Heart left ventricle (tissue), 16 donors: ENCODE measurements around the gene THBS4. TPM values are rescaled to one million over a fixed set of nuclear protein-coding genes. Genes with fewer than 3 reads are reported as not detected.

Experiments
- ATAC-seq, 4 donors: fragments of 200-7000 bp; cut with Tn5 transposase; one replicate each; pipeline ENCODE4 v1.9.1; 2020 to 2022; ENCODE audit warnings: moderate library complexity in 4 of 4, mild to moderate bottlenecking in 3 of 4, moderate number of reproducible peaks in 1 of 4
- DNase-seq, 5 donors: peaks; one replicate each; pipeline ENCODE4 v3.0.0-alpha.2; 2020
- H3K27ac ChIP-seq, 12 donors: fragments of 200-600 bp; sonication (generic) in 4 of 12; one replicate each; pipeline versions ENCODE4 v1.5.0 to v1.8.0; 2016 to 2022; ENCODE audit warnings: mild to moderate bottlenecking in 2 of 12
- H3K27me3 ChIP-seq, 9 donors: fragments of 200-600 bp; sonication (generic) in 2 of 9; one replicate each; pipeline versions ENCODE4 v1.5.1 to v1.8.0; 2016 to 2022; ENCODE audit warnings: mild to moderate bottlenecking in 3 of 9
- H3K36me3 ChIP-seq, 9 donors: fragments of 200-600 bp; sonication (generic) in 2 of 9; one replicate each; pipeline versions ENCODE4 v1.5.0 to v1.8.0; 2018 to 2022; ENCODE audit warnings: mild to moderate bottlenecking in 2 of 9
- H3K4me1 ChIP-seq, 12 donors: fragments of 200-600 bp; sonication (generic) in 4 of 12; one replicate each; pipeline versions ENCODE4 v1.5.0 to v1.8.0; 2016 to 2022; ENCODE audit warnings: mild to moderate bottlenecking in 3 of 12
- H3K4me3 ChIP-seq, 12 donors: fragments of 200-600 bp; sonication (generic) in 4 of 12; one replicate each; pipeline versions ENCODE4 v1.5.0 to v1.8.0; 2017 to 2022; ENCODE audit warnings: mild to moderate bottlenecking in 9 of 12, moderate library complexity in 4 of 12
- H3K9me3 ChIP-seq, 12 donors: fragments of 200-600 bp; sonication (generic) in 4 of 12; one replicate each; pipeline versions ENCODE4 v1.5.0 to v1.8.0; 2016 to 2022; ENCODE audit warnings: mild to moderate bottlenecking in 1 of 12
- POLR2A ChIP-seq, 2 donors: fragments of 450-650 bp; IDR thresholded peaks; one replicate each; pipeline ENCODE4 v1.6.1; 2017; ENCODE audit warnings: antibody characterized with exemption in 2 of 2, mild to moderate bottlenecking in 2 of 2, moderate library complexity in 2 of 2
- WGBS, 4 donors: extraction: QIAGEN DNeasy Blood & Tissue Kit in 2 of 4; methylation state at CpG; one replicate each; pipeline versions ENCODE4 v1.1.5 to v1.1.7; 2013 to 2018; 5-methylcytosine and 5-hydroxymethylcytosine counted together
- intact Hi-C, 10 donors: fragments of 100-400 bp; cut with DNase I; formaldehyde crosslinking; loops; one replicate each; pipeline versions ENCODE4 v1.11.1 to v1.14.2; 2022
- polyA plus RNA-seq, 2 donors: library from polyadenylated mRNA; stranded (reverse); fragments of 200-250 nt; gene quantifications; one replicate each; pipeline ENCODE4 v1.2.3, GENCODE V29; 2013
- total RNA-seq, 9 donors: library from RNA; depleted of rRNA in 2 of 9; stranded (reverse); fragments of >200 nt in 2 of 9; fragmentation: NEBNext Ultra II Directional in 3 of 9; extraction: Animal tissue kit (Norgen Biotek cat#: 25700) in 3 of 9; gene quantifications; one replicate each; pipeline versions ENCODE4 v1.1.0 to v1.2.4, GENCODE V29; 2016 to 2023
- TF ChIP-seq, protein P1 (sequence below), 12 donors: fragments of 200-600 bp; sonication (generic) in 4 of 12; IDR thresholded peaks; one replicate each; pipeline versions ENCODE4 v1.5.0 to v1.8.0; 2018 to 2022; ENCODE audit warnings: antibody characterized with exemption in 12 of 12, mild to moderate bottlenecking in 5 of 12
- donor health status: ischemic (EF 13 %, LVEDD 7.1; RV severe dilation, severe dysfunction).
- donor health status: healthy with polysubstance abuse.
- donor health status: DM: no; HTN: yes; CAD: no.
- donor health status: DM: no; HTN: no; CAD: no.
- donor health status: ischemic (EF 25% LVEDD 6.9; RV normal size, moderate dysfunction).
- donor health status: ischemic (EF 25% LVEDD 5.7; RV mildly dilated, moderate dysfunction).
- donor health status: healthy.
- donor health status: DM: yes; HTN: yes; CAD: no.
- donor health status: ischemic (EF 35%, LVEDD 5.7; RV mildly dilated, moderate dysfunction).
- donor health status: nonischemic (EF 11% LVEDD 7.7; RV severe dilation, severe dysfunction).
- donor health status: DM: yes; HTN: yes; CAD: no.
- donor health status: PGD.
- donor health status: ischemic (EF 29% LVEDD 5.4; RV normal size, mild dysfunction).
- donor health status: nonischemic (EF 23%, LVEDD 6.1; RV moderate dilation, normal function).

Gene THBS4
- total and polyA plus RNA-seq, 11 donors: 38.6 to 266 (median 73.9) TPM

DNA sequence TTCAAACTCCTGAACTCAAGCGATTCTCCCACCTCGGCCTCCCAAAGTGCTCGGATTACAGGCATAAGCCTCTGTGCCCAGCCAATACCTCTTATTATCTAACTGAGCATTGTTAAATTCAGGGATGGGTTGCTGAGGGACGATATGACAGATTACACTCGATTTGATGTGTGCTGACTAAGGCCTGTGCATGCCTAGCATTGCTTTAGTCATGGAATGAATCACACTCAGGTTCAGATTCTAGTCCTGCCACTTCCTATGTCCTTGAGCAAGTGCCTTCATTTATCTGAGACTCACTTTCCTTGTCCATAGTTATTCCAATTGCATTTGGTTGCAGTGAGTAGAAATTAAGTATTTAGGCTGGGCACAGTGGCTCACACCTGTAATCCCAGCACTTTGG is 19.5 kb downstream of the THBS4 start:
- no peak overlapping the region for H3K4me3 ChIP-seq
- intact Hi-C loops: no loop called here
- H3K9me3 ChIP-seq: no peaks in the 10 kb centered on the region
- H3K4me1 ChIP-seq: peaks cover 0 to 9% (median 0%) of the 10 kb centered on the region in 12 donors
- 85 to 90% (median 87%) methylated on average over 5 of the region's 5 CpGs for WGBS, 4 donors
- H3K27me3 ChIP-seq: no peaks in the 10 kb centered on the region
- ATAC-seq (no peak), DNase-seq (no peak)
- H3K27ac ChIP-seq: no peak overlapping the region
- TF ChIP-seq, protein P1, sequence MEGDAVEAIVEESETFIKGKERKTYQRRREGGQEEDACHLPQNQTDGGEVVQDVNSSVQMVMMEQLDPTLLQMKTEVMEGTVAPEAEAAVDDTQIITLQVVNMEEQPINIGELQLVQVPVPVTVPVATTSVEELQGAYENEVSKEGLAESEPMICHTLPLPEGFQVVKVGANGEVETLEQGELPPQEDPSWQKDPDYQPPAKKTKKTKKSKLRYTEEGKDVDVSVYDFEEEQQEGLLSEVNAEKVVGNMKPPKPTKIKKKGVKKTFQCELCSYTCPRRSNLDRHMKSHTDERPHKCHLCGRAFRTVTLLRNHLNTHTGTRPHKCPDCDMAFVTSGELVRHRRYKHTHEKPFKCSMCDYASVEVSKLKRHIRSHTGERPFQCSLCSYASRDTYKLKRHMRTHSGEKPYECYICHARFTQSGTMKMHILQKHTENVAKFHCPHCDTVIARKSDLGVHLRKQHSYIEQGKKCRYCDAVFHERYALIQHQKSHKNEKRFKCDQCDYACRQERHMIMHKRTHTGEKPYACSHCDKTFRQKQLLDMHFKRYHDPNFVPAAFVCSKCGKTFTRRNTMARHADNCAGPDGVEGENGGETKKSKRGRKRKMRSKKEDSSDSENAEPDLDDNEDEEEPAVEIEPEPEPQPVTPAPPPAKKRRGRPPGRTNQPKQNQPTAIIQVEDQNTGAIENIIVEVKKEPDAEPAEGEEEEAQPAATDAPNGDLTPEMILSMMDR (IDR thresholded peaks at IDR 0.05): no peak
- no peak for TF ChIP-seq POLR2A (IDR thresholded peaks at IDR 0.05)
- peaks cover 0 to 32% (median 5%) of the 10 kb centered on the region in 9 donors for H3K36me3 ChIP-seq

DNA sequence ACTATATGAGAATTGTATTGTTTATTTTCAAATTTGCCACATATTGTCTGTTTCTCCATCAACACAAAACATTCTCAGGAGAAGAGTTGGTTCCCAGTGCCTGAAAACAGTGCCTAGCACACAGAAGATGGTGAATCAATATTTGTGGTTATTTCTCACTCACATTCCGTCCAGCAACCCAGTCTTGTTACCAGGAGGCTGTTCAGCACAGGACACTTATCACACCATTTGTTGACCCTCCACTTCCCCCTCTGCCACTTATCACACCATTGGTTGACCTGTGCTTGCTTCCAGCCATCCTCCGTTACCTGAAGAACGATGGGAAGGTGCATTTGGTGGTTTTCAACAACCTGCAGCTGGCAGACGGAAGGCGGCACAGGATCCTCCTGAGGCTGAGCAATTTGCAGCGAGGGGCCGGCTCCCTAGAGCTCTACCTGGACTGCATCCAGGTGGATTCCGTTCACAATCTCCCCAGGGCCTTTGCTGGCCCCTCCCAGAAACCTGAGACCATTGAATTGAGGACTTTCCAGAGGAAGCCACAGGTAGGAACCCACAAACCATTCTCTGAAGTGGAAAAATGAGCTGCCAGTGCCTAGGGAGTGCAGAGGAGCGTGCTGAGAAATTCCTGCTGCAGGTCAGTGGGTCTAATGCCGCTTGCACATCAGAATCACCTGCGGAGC is 20.5 kb downstream of the THBS4 start:
- no peak for ATAC-seq
- DNase-seq: no peak
- Histone ChIP-seq H3K9me3 (no peaks in the 10 kb centered on the region), H3K27ac (no peak overlapping the region), H3K27me3 (no peaks in the 10 kb centered on the region), H3K4me3 (no peak overlapping the region), H3K4me1 (peaks cover 0 to 4% (median 0%) of the 10 kb centered on the region in 12 donors), H3K36me3 (peaks cover 0 to 42% (median 7%) of the 10 kb centered on the region in 9 donors)
- TF ChIP-seq, protein P1 (IDR thresholded peaks at IDR 0.05): no peak
- TF ChIP-seq POLR2A (IDR thresholded peaks at IDR 0.05): no peak
- intact Hi-C loops: no loop called here
- WGBS, 4 donors: 71 to 88% (median 75%) methylated on average over 9 to 11 of the region's 11 CpGs

DNA sequence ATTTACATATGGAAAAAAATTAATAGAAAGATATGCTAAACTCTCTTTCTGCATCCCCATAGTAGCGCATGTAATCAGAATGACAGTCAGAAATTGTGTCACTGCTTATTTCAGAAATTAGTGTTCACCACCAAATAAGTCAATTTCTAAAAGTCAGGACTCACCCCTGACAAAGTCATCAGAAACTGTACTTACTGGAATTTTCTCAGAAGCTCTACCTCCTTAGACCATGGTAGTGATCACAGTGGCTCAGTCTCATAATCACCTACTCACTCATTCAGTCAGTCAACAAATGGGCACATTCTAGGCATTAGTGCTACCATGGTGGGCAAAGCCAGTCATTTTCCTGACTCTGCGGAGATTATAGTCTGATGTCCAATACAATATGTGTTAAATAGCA is 22.0 kb downstream of the THBS4 start:
- H3K27ac ChIP-seq: no peak overlapping the region
- DNase-seq (no peak), ATAC-seq (no peak)
- peaks cover 0 to 6% (median 0%) of the 10 kb centered on the region in 12 donors for H3K4me1 ChIP-seq
- no peaks in the 10 kb centered on the region for H3K9me3 ChIP-seq
- intact Hi-C loops: no loop called here
- 95 to 97% (median 96%) methylated on average over 2 of the region's 2 CpGs for WGBS, 4 donors
- TF ChIP-seq, protein P1 (IDR thresholded peaks at IDR 0.05): no peak
- TF ChIP-seq POLR2A (IDR thresholded peaks at IDR 0.05): no peak
- no peak overlapping the region for H3K4me3 ChIP-seq
- peaks cover 0 to 55% (median 7%) of the 10 kb centered on the region in 9 donors for H3K36me3 ChIP-seq
- H3K27me3 ChIP-seq: no peaks in the 10 kb centered on the region

DNA sequence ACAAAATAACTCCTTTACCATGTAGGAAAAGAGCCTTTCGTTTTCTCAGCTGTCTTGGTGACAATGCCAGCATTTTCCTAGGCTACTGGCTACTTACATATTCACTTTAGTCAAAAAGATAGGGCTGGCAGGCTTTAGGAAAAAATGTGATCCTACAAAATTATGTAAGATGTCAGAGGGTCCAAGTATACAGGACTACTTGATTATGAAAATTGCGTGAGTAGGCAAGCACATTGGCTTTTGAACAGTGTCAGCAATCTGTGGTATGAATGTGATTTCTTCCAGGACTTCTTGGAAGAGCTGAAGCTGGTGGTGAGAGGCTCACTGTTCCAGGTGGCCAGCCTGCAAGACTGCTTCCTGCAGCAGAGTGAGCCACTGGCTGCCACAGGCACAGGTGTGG is 22.8 kb downstream of the THBS4 start:
- no peak for TF ChIP-seq POLR2A (IDR thresholded peaks at IDR 0.05)
- TF ChIP-seq, protein P1 (IDR thresholded peaks at IDR 0.05): no peak
- no peak overlapping the region for H3K4me3 ChIP-seq
- peaks cover 0 to 6% (median 0%) of the 10 kb centered on the region in 12 donors for H3K4me1 ChIP-seq
- H3K9me3 ChIP-seq: no peaks in the 10 kb centered on the region
- H3K27ac ChIP-seq: no peak overlapping the region
- no peaks in the 10 kb centered on the region for H3K27me3 ChIP-seq
- intact Hi-C loops: no loop called here
- H3K36me3 ChIP-seq: peaks cover 0 to 59% (median 8%) of the 10 kb centered on the region in 9 donors
- ATAC-seq (no peak), DNase-seq (no peak)
- WGBS, 4 donors: 76 to 92% (median 90%) methylated on average over 2 of the region's 2 CpGs
